DOHH2 (cell line): ENCODE results near the gene CDKN2B-AS1.

ENCODE experiments used
- EZH2phosphoT487 ChIP-seq: fragments of 200-600 bp; sonication (generic); IDR thresholded peaks from 2 replicates; pipeline ENCODE4 v1.6.1; 2017; ENCODE audit warnings: borderline replicate concordance, mild to moderate bottlenecking, antibody characterized with exemption, low read length, moderate library complexity, mixed read lengths
- TF ChIP-seq, protein P1 (sequence below): fragments of 200-600 bp; sonication (generic); IDR thresholded peaks from one replicate; pipeline ENCODE4 v1.5.1; 2014; ENCODE audit warnings: antibody characterized with exemption, mild to moderate bottlenecking, low read depth, low read length; ENCODE audit not compliant: poor library complexity, severe bottlenecking

DNA sequence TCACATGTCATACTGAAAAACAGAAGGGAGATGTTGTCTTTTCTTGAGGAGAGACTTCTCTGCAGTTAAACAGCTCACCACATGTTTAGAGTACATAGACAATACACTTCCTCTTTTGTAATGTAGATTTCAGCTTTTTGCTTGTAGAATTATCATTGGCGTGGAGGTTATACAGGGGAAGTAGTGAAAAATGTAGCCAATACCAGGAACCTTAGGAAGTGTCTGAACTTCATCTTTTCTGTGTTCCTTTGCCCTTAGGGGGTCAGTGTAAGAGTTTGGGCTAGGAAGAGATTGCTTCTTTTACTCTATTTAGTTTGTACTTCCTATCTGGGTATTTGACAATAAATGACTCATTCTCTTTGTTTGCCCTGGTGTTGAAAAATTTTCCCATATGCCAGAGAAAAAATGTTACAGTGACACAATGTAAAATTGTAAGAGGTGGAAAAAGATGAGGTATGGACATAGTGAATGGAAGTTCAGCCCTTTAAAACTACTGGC is 35.6 kb downstream of the CDKN2B-AS1 start:
- TF ChIP-seq, protein P1, sequence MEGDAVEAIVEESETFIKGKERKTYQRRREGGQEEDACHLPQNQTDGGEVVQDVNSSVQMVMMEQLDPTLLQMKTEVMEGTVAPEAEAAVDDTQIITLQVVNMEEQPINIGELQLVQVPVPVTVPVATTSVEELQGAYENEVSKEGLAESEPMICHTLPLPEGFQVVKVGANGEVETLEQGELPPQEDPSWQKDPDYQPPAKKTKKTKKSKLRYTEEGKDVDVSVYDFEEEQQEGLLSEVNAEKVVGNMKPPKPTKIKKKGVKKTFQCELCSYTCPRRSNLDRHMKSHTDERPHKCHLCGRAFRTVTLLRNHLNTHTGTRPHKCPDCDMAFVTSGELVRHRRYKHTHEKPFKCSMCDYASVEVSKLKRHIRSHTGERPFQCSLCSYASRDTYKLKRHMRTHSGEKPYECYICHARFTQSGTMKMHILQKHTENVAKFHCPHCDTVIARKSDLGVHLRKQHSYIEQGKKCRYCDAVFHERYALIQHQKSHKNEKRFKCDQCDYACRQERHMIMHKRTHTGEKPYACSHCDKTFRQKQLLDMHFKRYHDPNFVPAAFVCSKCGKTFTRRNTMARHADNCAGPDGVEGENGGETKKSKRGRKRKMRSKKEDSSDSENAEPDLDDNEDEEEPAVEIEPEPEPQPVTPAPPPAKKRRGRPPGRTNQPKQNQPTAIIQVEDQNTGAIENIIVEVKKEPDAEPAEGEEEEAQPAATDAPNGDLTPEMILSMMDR: no peak
- no peak for TF ChIP-seq EZH2phosphoT487
